ENCODE measurements around the gene INAFM1.

- TF ChIP-seq CTCF (IDR thresholded peaks at IDR 0.05): no peak
- TF ChIP-seq POLR2A (IDR thresholded peaks at IDR 0.05): no peak
Measured at GRCh38 chr19:47257411-47258169, 17.1 kb upstream of the INAFM1 start.

Data from lower leg skin (tissue), 3 donors.